ENCODE measurements around the gene FBN1.

Gene FBN1

DNA sequence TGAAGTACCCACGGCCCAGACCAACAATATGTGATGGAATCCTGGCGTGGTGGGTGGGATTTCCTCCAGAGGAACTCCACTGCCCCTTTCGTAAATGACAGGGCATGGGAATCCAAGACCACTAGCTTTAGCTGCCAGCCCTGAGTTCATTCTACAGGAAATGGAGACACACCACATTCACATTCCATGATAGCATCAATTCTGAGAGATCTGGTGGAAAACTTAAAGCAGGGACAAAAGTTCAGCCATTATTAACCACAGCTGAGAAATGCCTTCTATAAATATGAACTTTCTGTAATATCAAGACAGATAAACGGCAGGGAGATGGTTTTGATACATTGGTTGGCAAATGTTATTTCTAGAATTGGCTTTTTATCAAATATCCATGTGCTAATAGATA is 98.2 kb downstream of the FBN1 start:
- no peak for DNase-seq

DNA sequence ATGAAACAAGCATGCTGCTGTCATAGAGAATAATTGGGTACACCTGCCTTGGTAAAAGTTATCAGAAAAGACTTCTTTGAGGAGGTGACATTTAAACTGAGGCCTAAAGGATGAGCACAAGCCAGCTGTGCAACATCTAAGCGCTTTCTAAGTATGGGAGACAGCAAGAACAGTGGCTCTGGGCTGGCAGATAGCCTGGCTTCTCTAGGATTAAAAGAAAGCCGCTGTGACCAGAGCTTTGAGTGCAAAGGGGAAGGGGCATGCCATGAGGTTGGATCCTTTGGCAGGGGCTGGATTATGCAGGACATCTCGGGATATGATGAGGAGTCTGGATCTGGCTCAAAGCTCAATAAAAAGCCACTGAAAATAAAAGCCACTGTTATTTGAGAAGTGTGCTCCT is 99.2 kb downstream of the FBN1 start:
- no peak for DNase-seq

DNA sequence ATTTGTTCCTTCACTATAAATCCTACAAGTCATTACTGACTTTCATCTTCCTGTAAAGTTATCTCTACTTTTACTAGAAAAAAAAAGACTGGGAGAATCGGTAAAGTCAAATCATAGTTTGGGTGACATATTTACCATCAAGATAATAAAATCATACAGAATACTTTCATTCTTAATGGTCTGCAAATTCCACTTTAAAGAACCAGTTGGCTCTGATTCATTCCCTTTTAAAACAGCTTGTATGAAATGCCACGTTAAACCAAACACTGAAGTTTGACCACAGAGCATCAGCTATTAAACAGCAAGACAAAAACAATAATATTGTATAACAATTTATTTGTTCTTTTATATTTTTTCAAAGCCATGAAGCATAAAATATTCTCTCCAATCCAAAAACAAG is 100.7 kb downstream of the FBN1 start:
- DNase-seq = no peak

DNA sequence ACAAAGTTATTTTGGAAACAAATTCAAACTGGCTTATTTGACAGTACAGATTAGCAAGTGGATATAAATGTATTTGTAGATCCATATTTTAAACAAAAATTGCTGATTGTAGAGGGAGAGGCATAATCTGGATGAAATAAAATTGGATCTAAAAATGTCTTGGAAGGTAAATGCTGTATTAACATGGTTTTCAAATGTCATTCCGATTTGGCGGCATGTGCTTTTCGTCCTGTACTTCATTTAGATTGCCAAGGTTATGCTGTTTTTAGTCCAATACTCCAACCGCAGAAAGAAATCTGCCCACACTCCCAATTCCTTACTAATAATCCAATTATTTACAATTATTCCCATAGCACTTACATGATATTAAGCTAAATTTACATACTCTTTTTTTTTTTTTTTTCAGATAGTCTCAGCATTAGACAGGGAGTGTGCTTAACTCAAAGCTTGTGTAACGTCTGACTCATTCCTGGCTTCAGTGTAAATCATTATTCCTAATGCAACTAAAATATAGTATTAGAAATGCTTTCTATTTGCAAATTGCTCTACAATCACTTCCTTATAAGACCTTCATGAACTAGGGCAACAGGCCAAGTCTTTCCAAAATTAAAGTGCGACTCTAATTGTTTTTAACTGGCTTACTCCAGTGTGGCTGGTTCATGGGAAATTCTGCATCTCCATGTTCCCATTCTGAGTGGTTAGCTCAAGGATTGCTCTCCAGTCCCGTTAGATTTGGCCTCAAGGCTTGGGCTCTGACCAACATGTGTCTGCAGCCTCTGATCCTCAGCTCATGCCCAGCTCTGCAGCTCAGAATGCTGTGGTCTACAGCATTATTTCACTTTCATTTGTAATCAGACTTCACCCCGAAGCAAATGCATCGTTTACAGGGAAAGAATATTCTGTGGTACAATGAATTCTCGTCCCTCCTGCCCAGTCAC is 103.9 kb downstream of the FBN1 start:
- DNase-seq = peak; percentile 64

DNA sequence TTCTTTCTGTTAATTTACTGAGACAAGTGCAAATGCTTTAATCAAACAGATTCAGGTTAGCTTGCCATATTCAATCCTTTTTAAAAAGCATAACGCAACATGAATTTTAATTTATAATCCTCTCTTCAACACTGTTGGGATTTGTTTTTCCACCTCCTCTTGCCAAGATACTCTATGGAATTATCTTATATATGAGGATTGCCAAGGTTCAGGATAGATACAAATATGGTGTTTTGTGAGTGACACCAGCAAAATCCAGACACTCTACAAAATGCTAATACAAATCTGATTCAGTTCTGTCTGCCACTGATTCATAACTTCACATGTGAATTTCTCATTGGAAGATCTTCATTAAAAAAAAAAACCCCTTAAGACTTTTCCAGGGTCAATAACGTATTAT is 104.8 kb downstream of the FBN1 start:
- DNase-seq = no peak

DNA sequence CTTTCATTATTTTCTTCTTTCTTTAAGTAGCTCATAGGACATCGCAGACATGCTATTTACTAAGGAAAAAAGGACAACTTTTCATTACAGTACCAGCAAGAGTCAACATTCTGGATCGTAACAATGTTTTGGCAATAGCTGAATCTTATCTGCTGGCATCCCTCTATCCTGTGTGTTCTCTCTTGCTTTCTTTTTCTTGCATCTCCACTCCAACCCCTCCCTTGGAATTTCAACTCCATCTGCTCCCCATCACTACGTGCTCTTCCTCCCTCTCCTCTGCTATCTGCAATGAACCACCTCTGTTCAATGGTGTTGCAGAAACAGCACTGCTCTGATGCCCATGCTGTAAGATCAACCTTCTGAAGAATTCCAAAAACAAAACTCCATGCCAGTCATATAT is 106.6 kb downstream of the FBN1 start:
- DNase-seq = no peak

DNA sequence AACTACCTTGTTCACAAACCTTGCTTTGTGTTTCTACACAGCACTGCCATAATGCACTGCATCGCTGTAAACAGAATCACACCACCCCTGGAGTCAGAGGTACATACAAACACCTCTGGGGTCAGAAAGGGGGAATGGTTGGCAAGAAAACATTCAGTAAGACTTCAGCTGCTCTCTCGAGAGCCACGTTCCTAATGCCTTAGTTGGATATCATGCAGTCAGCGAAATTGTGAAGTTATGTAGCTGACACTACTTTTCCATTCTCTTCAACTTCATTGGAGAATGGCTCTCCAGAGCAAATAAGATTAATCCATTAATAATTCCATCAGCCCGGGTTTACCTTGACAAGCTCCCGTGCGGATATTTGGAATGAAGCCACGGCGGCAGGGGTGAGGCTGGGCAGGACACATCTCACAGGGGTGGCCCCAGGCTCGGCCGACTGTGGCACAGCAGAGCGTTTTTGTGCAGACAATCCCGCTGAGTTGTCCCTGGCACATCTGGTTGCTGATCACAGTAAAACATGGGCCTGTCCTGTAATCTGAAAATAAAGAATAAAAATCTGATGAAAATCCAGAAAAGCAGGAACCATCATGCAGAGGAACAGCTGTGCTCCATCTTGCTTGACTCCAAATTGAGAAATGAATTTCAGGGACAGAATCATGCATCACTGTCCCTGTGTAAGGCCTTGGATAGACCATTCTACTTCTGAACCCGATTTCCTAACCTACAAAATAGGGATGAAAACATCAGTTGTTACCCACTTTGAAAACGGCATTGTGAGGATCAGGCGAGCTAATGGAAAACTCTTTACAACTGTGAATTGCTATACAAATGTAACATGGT is 108.0 kb downstream of the FBN1 start:
- no peak for DNase-seq

DNA sequence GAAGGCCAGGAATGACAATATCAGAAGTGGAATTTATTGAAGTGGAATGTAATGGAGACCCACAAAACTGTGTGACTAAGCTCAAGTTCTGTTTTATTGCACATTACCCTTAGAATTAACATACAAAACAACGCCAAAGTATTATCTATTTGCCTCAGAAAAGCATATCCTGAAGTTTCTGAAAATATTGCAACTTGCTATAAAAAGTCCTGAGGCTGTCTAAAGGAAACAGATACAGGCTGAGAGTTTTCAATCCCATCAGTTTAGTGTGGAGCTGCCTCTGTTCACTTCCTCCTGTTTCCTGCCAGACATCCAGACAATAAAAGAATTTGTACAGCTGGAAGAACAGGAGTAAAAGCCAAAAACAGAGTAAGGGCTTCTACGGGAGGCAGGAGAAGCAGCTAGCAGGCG is 108.8 kb downstream of the FBN1 start:
- no peak for DNase-seq

DNA sequence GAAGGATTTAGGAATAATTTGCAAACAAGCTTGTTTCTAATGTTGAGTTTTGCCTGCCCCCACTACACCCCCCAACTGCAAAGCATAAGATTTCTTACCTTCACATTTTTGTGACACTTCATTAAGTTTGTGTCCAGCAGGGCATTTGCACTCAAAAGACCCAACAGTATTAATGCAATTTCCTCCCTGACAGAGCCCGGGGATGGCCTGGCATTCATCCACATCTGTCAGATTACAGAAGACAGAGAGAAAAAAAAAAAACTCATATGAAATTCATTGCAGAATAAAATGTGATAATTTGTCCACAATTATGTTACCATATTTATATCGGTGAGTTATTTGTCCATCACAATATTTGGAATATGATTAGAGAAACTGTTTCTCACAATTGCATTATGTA is 111.5 kb downstream of the FBN1 start:
- DNase-seq = no peak

DNA sequence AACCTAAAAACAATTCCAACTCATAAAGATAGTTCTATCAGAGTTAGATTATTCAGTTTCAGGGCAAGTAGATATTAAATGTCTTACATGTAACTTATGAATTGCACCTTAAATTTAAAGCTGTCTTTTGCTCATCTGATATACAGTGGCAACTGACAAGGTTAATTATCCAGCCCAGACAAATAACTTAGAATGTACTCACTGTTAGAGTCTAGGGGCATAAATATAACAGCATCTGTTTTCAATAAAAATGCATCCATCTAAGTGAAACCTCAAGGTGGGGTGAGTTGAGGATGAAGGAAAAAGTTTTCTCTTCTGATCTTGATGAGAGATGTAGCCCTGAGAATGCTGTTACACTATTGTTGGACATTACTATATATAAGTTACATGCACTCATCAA is 112.6 kb downstream of the FBN1 start:
- DNase-seq = no peak

DNA sequence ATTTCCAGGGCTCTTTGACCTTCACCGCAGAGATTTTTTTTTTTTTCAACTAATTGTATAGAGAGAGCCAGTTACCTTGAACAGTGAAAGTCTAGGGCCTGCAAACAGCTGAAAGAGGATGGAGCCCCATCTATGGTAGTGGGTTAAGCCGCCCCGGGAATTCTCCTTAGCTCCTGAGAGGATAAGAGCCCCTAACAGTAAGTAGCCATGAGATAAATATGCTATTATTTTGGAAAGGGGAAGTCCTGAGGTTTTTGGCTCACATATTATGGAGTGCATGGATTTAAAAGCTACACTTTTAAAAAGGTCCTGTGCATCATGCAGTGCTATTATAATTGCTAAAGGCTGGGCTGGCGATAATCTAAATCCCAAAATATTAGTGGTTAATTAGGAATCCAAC is 115.0 kb downstream of the FBN1 start:
- no peak for DNase-seq

DNA sequence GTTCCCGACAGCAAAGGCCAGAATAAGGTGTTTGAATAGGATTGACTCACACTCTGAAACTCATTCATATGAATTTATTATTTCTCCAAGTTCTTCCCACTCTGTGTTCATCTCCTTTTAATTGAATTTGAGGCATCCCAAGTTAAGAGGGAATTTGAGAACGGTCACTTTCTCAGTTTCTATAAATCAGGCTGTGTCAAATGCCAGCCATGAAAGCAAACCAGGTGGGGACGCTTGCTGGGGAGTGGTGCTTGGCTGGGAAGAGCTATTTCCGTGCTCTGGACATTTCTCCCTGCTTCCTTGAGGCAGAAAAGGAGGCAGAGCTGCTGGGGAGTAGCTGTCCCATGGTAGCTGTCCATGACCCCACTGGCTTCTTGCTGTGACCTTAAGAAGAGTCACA is 116.6 kb downstream of the FBN1 start:
- no peak for DNase-seq

DNA sequence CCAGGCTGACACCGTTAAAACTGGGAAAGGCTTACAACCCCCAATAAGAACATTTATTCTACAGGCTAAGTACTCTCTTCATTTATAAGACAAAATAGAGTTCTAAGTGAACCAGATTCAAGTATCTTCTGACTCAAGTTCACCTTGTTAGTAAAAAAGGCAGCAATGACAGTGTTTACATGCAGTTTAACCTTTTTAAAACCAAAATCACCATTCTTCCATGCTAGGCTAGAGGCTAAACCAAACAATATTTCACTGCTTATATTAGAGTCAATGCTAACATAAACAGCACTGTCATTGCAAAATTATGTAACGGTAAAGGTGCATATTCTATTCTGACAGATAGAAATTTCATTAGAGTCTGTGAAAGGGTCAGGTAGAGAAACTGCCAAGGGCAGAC is 118.0 kb downstream of the FBN1 start:
- no peak for DNase-seq

DNA sequence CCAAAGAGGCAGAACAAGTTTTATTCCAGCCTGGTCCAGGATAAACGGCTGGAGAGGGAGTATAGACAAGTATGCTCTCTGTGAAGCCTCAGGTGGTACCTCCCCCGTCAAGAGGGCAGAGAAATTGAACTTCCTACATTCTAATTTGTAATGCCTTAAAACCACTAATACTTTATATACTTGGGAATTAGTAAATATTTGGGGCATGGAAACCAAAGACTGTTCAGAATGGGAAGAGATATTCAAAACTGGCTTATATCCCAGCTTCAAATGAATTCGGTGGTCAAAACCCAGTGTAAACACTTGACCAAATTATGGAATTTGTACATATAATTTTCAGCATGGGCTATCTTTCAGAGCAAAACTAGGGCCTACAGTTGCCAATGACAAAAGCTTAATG is 122.6 kb downstream of the FBN1 start:
- no peak for DNase-seq

DNA sequence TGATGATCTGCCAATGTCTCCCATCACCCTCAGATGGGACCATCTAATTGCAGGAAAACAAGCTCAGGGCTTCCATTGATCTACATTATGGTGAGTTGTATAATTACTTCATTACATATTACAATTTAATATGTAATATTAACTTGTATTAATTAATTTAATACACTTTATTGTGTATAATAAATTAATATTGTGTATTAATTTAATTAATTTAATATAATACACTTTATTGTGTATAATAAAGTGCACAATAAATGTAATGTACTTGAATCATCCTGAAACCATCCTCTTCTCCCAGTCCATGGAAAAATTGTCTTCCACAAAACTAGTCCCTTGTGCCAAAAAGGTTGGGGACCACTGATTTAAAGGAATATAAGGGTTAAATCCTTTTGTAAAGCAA is 123.4 kb downstream of the FBN1 start:
- DNase-seq = no peak

DNA sequence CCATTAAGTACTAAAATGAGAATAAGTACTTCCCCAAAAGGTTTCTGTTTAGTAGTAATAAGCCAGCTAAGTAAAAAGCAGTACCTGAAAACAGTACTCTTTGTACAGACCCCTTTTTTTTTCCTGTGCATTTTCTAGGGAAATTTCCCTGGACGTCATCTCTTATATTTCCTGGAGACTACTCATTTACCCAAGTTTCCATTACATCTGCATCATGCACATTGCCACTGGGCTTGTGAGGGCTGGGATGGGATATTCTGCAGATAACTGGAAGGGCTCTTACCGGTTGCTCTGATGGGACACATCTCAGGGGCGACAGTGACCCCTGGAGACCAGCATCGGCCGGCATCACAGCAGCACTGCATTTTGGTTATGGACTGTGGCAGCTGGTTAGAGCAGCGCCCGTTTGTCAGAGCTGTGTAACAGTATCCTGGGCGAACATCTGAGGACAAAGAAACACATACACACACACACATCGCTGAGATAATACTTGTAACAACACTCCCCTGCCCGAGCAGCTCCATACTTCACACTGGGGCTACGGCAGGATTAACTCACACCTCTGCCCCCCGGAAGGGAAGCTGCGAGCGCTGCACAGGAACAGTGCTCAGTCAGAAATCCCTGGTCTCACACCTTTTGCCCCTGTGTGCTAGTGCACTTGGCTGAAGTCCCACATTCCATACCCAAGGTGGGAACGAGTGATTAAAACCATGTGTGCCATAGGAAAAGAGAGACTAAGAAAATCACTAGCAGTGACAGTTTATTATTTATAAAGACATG is 124.9 kb downstream of the FBN1 start:
- no peak for DNase-seq

DNA sequence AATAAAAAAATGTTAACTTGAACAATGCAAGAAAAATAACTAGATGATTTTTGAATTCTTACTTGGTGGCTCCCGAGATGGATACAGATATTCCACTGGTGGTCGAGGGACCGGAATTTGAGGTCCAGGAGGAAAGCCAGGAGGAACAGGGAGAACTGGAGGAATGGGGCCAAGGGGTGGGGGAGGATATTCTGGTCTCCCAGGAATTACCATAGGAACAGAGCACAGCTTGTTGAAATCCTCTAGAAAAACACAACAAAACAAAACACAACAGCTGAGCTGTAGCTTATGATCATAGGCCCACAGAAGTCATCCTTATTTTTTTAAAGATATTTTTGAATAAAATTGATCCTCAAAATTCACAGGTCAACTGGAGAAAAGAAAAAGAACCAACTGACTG is 129.4 kb downstream of the FBN1 start:
- DNase-seq = no peak

DNA sequence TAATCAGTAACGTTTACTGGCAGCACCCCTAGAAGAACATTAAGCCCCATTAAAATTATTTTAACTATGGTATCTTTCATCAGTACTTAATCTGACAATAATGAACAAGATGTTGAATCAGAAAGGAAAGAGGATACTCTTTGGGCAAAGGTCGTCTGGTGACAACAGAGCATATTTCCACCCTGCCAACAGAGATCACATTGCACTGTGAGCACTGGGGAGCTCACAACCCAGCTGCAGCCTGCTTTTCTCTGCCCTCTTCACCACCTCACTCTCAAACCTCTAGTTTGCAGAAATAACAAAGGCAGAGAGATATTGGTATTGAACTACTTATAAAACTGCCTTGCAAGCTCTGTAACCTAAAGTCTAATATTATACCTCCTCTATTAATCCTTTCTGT is 130.0 kb downstream of the FBN1 start:
- no peak for DNase-seq

DNA sequence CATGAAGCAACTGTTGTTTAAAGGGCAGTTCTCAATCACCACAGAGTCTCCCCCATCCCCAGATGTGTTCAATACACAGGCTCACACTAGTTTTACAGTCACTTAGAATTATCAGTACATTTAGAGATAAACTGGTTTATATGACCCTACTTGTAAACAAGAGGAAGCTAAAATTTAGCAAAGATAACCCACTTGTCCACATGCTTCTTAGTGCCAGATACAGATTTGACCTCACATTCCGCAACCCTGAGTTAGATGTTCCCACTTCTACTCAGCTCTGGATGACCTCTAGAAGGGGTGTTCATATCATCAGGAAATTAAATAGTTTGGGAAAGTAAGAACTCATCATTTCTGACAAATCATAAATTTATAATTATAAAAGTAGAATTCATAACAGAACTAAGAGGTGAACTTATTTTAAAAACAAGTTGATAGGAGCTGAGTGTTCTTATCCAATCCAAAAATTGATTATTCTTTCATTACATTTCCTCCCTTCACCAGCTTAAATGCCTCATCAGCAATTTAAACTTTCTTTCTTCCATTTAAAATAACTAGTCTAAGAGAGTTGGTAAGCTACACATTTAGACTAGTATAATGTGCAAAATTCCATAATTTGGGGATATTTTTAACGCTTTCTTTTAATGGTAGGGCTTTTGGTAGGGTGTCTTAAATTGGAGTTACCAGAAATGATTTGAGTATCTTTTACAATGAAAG is 131.2 kb downstream of the FBN1 start:
- DNase-seq = no peak

DNA sequence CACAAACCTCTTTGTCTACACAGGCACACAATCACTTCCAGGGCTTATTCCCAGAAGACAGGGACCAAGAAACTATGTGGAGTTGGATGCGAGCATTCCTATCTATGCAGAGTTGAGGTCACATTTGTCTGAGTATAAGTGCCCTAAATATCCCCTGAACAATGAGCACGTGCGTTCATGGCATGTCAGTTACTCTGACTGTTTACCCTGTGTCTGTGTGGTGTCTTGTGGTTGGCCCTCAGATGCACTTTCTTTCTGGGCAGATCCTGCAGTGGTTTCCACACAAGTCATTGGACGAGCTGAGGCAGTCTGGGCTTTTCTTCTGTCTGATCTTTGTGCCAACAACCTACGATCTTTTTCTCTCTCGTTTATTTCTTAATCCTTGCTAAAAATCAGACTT is 134.5 kb downstream of the FBN1 start:
- DNase-seq = no peak

DNA sequence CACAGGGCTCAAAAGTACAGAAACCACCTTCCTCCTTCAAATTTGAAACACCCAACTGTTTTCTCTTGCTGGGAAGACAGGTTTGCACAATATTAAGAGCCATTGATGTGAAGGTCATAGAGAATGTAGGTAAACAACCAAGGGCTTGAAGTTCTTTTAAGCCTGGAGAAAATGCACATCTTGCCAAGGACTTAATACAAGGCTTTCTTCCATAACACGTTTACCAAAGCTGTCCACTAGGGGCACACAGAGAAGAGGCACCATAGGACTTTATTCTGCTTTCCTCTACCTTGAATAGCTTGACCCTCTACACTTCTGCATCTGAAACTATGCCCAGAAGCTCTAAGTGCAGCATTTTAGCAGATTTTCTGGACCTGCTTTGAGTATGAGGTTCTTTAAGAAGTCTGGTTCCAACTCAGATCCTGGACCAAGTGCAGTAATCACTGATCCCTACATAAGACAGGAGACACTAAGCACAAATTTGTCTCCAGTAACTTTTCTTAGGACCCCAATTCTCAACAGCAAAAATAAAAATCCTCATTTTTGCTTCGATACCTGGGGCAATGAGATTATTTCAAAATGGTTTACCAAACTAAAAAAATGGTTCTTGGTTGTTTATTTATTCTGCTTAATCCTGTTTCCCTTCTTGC is 138.0 kb downstream of the FBN1 start:
- DNase-seq = peak; percentile 31

DNA sequence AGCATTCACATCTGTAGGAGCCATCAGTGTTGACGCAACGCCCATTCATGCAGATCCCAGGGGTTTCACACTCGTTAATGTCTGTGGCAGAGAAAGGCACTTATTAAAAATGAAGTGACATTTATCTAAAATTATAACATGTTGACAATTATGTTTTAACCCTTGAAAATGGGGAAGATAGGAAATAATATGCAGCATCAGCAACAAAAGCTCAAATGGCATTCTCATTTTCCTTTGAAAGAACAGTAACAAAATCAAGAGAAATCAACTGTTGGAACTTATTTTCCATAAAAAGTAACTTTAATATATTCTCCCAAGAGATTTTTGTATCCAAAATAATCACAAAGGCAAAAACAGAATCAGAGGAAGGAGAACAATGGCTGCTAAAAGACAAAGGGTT is 140.4 kb downstream of the FBN1 start:
- no peak for DNase-seq
